22Rv1 (cell line): ENCODE measurements around the gene SLC4A9.

Source experiments
- CTCF ChIP-seq: fragments of 450-650 bp; IDR thresholded peaks from 2 replicates; pipeline ENCODE4 v1.5.1; 2017; ENCODE audit warnings: mild to moderate bottlenecking
- ZFX ChIP-seq: fragments of 450-650 bp; IDR thresholded peaks from 2 replicates; pipeline ENCODE4 v1.6.1; 2017; ENCODE audit warnings: antibody characterized with exemption, borderline replicate concordance

- TF ChIP-seq CTCF: no peak
- no peak for TF ChIP-seq ZFX
Observed at GRCh38 chr5:140338336-140338735, 21.7 kb upstream of the SLC4A9 start.
